Lower leg skin (tissue), 4 donors: Measurements from ENCODE around the gene ADAMTS14. TPM values are rescaled to one million over a fixed set of nuclear protein-coding genes. Genes with fewer than 3 reads are reported as not detected.
A peak's percentile ranks its signal among the peaks of the same experiment; 100 is the strongest.

Experiments
- DNase-seq, 2 donors: peaks; one replicate each; pipeline ENCODE4 v3.0.0-alpha.2; 2019; ENCODE audit warnings: low spot score in 2 of 2
- H3K4me3 ChIP-seq: fragments of 200-600 bp; sonication (generic); 2 replicates; pipeline ENCODE4 v1.5.1; 2017; ENCODE audit warnings: mild to moderate bottlenecking, low read depth; ENCODE audit not compliant: poor library complexity, severe bottlenecking
- CTCF ChIP-seq, 3 donors: fragments of 450-650 bp; IDR thresholded peaks; one replicate each; pipeline ENCODE4 v1.5.1; 2016; ENCODE audit warnings: antibody characterized with exemption in 3 of 3, mild to moderate bottlenecking in 3 of 3, moderate library complexity in 2 of 3
- POLR2A ChIP-seq, 2 donors: fragments of 450-650 bp; IDR thresholded peaks; one replicate each; pipeline ENCODE4 v1.6.1; 2016 to 2017; ENCODE audit warnings: antibody characterized with exemption in 2 of 2, mild to moderate bottlenecking in 1 of 2, moderate library complexity in 1 of 2
- WGBS, 2 donors: methylation state at CpG; one replicate each; pipeline ENCODE4 v1.1.5; 2018; 5-methylcytosine and 5-hydroxymethylcytosine counted together
- intact Hi-C: fragments of 100-400 bp; cut with DNase I; formaldehyde crosslinking; loops from one replicate; pipeline ENCODE4 v1.15.0; 2023; ENCODE audit warnings: low total_unique reads
- total RNA-seq, 4 donors: library from RNA; depleted of rRNA; stranded (reverse); fragments of >200 nt; gene quantifications; one replicate each; pipeline ENCODE4 v1.1.0, GENCODE V29; 2016

Gene ADAMTS14
- total RNA-seq, 4 donors from 2014 or later, result 0.22 to 1.0 (median 0.34) TPM; not detected in 1

GRCh38 chr10:70652761-70653657, 19.3 kb upstream of the ADAMTS14 start:
- DNase-seq, result peak; percentile 12 to 83
- intact Hi-C loops, result no loop called here
- TF ChIP-seq CTCF (IDR thresholded peaks at IDR 0.05) (no peak), POLR2A (IDR thresholded peaks at IDR 0.05) (no peak)
- 32 to 33% methylated on average over 16 of the region's 16 CpGs for WGBS, 2 donors
- no peak overlapping the region for H3K4me3 ChIP-seq

DNA sequence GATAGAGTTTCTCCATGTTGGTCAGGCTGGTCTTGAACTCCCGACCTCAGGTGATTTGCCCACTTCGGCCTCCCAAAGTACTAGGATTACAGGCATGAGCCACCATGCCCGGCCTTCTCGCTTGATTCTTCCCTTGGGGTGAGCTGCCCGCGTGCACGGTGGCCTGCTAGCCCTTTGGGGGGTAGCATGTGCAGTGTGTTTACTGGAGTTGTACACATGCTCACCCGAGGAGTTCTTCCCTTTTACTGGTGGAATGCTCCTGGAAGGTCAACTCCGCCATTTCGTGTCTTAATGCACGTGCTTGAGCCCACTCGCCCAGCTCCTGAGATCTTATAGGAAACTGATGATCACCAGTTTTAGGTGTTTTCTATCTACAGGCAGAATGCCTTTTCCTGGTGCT, 17.0 kb upstream of the ADAMTS14 start:
- no peak overlapping the region for H3K4me3 ChIP-seq
- no peak for TF ChIP-seq POLR2A (IDR thresholded peaks at IDR 0.05)
- no peak for TF ChIP-seq CTCF (IDR thresholded peaks at IDR 0.05)
- DNase-seq, result peak in 1 of 2 donors; percentile 45
- intact Hi-C loops, result no loop called here
- WGBS, 2 donors, result 95 to 96% methylated on average over 12 of the region's 12 CpGs

- intact Hi-C loops, result no loop called here
Measured at GRCh38 chr10:70656489-70656888, 15.8 kb upstream of the ADAMTS14 start.

GRCh38 chr10:70657041-70657440, 15.3 kb upstream of the ADAMTS14 start:
- WGBS, 2 donors, result 89 to 94% methylated on average over 6 of the region's 6 CpGs
- H3K4me3 ChIP-seq, result no peak overlapping the region
- no peak for TF ChIP-seq CTCF (IDR thresholded peaks at IDR 0.05)
- no peak for TF ChIP-seq POLR2A (IDR thresholded peaks at IDR 0.05)
- peak in 1 of 2 donors; percentile 36 for DNase-seq
- intact Hi-C loops, result no loop called here

More at GRCh38 chr10:70656489-70656888, 15.8 kb upstream of the ADAMTS14 start:
- no peak overlapping the region for H3K4me3 ChIP-seq
- no peak for TF ChIP-seq POLR2A (IDR thresholded peaks at IDR 0.05)
- no peak for TF ChIP-seq CTCF (IDR thresholded peaks at IDR 0.05)
- peak in 1 of 2 donors; percentile 61 for DNase-seq
- WGBS, 2 donors, result 51 to 68% methylated on average over 3 of the region's 3 CpGs

DNA sequence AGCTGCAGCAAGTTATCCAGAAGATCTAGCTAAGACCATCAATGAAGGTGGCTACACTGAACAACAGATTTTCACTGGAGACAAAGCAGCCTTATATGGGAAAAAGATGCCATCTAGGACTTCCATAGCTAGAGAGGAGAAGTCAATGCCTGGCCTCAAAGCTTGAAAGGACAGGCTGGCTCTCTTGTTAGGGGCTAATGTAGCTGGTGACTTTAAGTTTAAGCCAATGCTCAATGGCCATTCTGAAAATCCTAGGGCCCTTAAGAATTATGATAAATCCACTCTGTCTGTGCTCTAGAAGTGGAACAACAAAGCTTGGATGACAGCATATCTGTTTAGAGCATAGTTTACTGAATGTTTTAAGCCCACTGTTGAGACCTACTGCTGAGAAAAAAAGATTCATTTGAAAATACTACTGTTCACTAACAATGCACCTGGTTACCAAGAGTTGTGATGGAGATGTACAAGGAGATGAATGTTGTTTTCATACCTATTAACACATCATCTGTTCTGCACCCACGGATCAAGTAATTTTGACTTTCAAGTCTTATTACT, 13.6 kb upstream of the ADAMTS14 start:
- no peak for DNase-seq
- 85 to 86% methylated on average over 1 of the region's 1 CpG for WGBS, 2 donors

More for the DNA sequence above, 13.6 kb upstream of the ADAMTS14 start:
- TF ChIP-seq CTCF (IDR thresholded peaks at IDR 0.05) (no peak), POLR2A (IDR thresholded peaks at IDR 0.05) (no peak)
- no peak overlapping the region for H3K4me3 ChIP-seq
- intact Hi-C loops, result no loop called here
